WTC11 (cell line): ENCODE results near the gene BIRC5. TPM values are rescaled to one million over a fixed set of nuclear protein-coding genes. Genes with fewer than 3 reads are reported as not detected.

ENCODE experiments used
- ATAC-seq: fragments of 200-7000 bp; cut with Tn5 transposase; 2 replicates; pipeline ENCODE4 v1.10.0; 2021; ENCODE audit warnings: mild to moderate bottlenecking, moderate library complexity
- CTCF ChIA-PET: fragments of 300-600 bp; sonication (Branson Sonifier 250); formaldehyde crosslinking; loops from one replicate; lab custom pipeline; 2021; ENCODE audit warnings: antibody characterized with exemption; lab: Charles Lee
- POLR2A ChIA-PET: fragments of 350-600 bp; sonication (Branson Sonifier 250); formaldehyde crosslinking; loops from one replicate; lab custom pipeline; 2021; ENCODE audit warnings: antibody characterized with exemption; lab: Charles Lee
- DNase-seq: peaks from one replicate; pipeline ENCODE4 v3.0.0; 2021; ENCODE audit warnings: low spot score
- H3K27ac Mint-ChIP-seq: 2 replicates; pipeline ENCODE4 v1.8.0; 2021; ENCODE audit warnings: mixed read lengths
- H3K27me3 Mint-ChIP-seq: 2 replicates; pipeline ENCODE4 v1.8.0; 2021; ENCODE audit warnings: low read depth, mild to moderate bottlenecking, moderate library complexity, mixed read lengths
- H3K36me3 Mint-ChIP-seq: 2 replicates; pipeline ENCODE4 v1.8.0; 2021; ENCODE audit warnings: mixed read lengths
- H3K4me1 Mint-ChIP-seq: 2 replicates; pipeline ENCODE4 v1.8.0; 2022; ENCODE audit warnings: mixed read lengths
- H3K4me3 Mint-ChIP-seq: 2 replicates; pipeline ENCODE4 v1.8.0; 2021; ENCODE audit warnings: mild to moderate bottlenecking, moderate library complexity, mixed read lengths
- H3K9me3 Mint-ChIP-seq: 2 replicates; pipeline ENCODE4 v1.8.0; 2021; ENCODE audit warnings: mixed read lengths
- ATF1 ChIP-seq: sonication (generic); formaldehyde crosslinking; IDR thresholded peaks from 2 replicates; pipeline ENCODE4 v1.8.1; 2023; ENCODE audit warnings: mild to moderate bottlenecking, moderate library complexity, missing genetic modification reagents
- ELF4 ChIP-seq: sonication (generic); formaldehyde crosslinking; IDR thresholded peaks from 2 replicates; pipeline ENCODE4 v1.8.1; 2022; ENCODE audit warnings: low read depth, mild to moderate bottlenecking, moderate library complexity, missing genetic modification reagents
- FOXK1 ChIP-seq: sonication (generic); formaldehyde crosslinking; IDR thresholded peaks from 2 replicates; pipeline ENCODE4 v1.8.0; 2022; ENCODE audit warnings: mild to moderate bottlenecking, moderate library complexity, missing genetic modification reagents
- GRHL2 ChIP-seq: fragments of 250-450 bp; sonication (Bioruptor Pico); IDR thresholded peaks from 2 replicates; pipeline ENCODE4 v1.8.0; 2022; ENCODE audit warnings: mild to moderate bottlenecking, moderate library complexity; ENCODE audit not compliant: insufficient replicate concordance, severe bottlenecking
- NFE2L1 ChIP-seq: sonication (generic); formaldehyde crosslinking; IDR thresholded peaks from 2 replicates; pipeline ENCODE4 v1.8.1; 2023; ENCODE audit warnings: missing genetic modification reagents
- NFYB ChIP-seq: sonication (generic); formaldehyde crosslinking; conservative IDR thresholded peaks from 2 replicates; pipeline ENCODE4 v1.8.0; 2022; ENCODE audit warnings: low read depth, missing genetic modification reagents
- NR3C1 ChIP-seq: sonication (generic); formaldehyde crosslinking; conservative IDR thresholded peaks from 2 replicates; pipeline ENCODE4 v1.8.1; 2023; ENCODE audit warnings: low read depth, mild to moderate bottlenecking, missing genetic modification reagents
- OVOL2 ChIP-seq: fragments of 250-450 bp; sonication (Bioruptor Pico); IDR thresholded peaks from 2 replicates; pipeline ENCODE4 v1.9.0; 2021; ENCODE audit warnings: mild to moderate bottlenecking, borderline replicate concordance
- ZNF138 ChIP-seq: sonication (generic); formaldehyde crosslinking; conservative IDR thresholded peaks from 2 replicates; pipeline ENCODE4 v1.8.1; 2022; ENCODE audit warnings: mild to moderate bottlenecking, moderate library complexity, missing genetic modification reagents
- ZNF416 ChIP-seq: fragments of 250-450 bp; sonication (Bioruptor Pico); IDR thresholded peaks from 2 replicates; pipeline ENCODE4 v1.9.0; 2021; ENCODE audit warnings: mild to moderate bottlenecking, inconsistent platforms
- ZNF423 ChIP-seq: fragments of 250-450 bp; sonication (Bioruptor Pico); IDR thresholded peaks from 2 replicates; pipeline ENCODE4 v2.1.2; 2022; ENCODE audit warnings: mild to moderate bottlenecking, moderate library complexity
- total RNA-seq: library from RNA; stranded (reverse); gene quantifications from 3 replicates; pipeline ENCODE4 v1.2.3, GENCODE V29; 2021
- TF ChIP-seq, protein P1 (sequence below): fragments of 200-600 bp; IDR thresholded peaks from 2 replicates; pipeline ENCODE4 v1.8.0; 2022; ENCODE audit warnings: antibody characterized with exemption
- TF ChIP-seq, protein P2 (sequence below): sonication (generic); formaldehyde crosslinking; IDR thresholded peaks from 2 replicates; pipeline ENCODE4 v1.8.1; 2023; ENCODE audit warnings: mild to moderate bottlenecking, moderate library complexity, missing genetic modification reagents
- TF ChIP-seq, protein P3 (sequence below): fragments of 250-450 bp; sonication (Bioruptor Pico); IDR thresholded peaks from 2 replicates; pipeline ENCODE4 v1.9.0; 2021; ENCODE audit warnings: moderate library complexity, mild to moderate bottlenecking, inconsistent platforms, borderline replicate concordance
- TF ChIP-seq, protein P4 (sequence below): fragments of 250-450 bp; sonication (Bioruptor Pico); conservative IDR thresholded peaks from 2 replicates; pipeline ENCODE4 v1.9.0; 2021; ENCODE audit warnings: mild to moderate bottlenecking
- TF ChIP-seq, protein P5 (sequence below): sonication (generic); formaldehyde crosslinking; IDR thresholded peaks from 2 replicates; pipeline ENCODE4 v1.8.1; 2022; ENCODE audit warnings: low read depth, mild to moderate bottlenecking, moderate library complexity, missing genetic modification reagents, borderline replicate concordance
- TF ChIP-seq, protein P6 (sequence below): sonication (generic); formaldehyde crosslinking; IDR thresholded peaks from 2 replicates; pipeline ENCODE4 v1.8.1; 2022; ENCODE audit warnings: low read depth, missing genetic modification reagents, borderline replicate concordance

Gene BIRC5
- total RNA-seq, 1 experiment from 2014 or later: 115 TPM

DNA sequence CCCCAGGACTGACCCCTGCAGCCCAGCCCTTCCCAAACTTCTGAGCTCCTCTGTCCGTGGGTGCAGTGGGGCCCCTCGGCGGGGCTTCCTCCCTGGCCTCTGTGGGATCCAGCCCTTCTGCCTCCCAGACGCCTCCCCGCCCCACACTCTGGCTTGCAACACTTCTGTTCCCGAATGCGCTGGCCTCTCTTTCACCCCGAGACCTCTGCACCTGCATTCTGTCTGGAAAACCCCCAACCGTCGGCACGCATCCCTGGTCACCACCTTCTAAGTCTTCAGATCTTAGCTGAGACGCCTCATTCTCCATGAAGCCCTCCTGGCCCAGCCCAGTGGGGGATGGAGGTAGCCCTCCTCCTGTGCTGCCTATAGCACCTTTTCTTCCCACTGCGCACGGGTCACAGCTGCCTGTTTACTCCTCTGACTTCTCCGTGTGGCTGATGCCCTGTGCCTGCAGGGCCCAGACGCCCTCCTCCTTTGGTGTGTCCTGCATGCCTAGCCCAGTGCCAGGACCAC is 43.8 kb downstream of the BIRC5 start:
- DNase-seq: no peak
- TF ChIP-seq, protein P1, sequence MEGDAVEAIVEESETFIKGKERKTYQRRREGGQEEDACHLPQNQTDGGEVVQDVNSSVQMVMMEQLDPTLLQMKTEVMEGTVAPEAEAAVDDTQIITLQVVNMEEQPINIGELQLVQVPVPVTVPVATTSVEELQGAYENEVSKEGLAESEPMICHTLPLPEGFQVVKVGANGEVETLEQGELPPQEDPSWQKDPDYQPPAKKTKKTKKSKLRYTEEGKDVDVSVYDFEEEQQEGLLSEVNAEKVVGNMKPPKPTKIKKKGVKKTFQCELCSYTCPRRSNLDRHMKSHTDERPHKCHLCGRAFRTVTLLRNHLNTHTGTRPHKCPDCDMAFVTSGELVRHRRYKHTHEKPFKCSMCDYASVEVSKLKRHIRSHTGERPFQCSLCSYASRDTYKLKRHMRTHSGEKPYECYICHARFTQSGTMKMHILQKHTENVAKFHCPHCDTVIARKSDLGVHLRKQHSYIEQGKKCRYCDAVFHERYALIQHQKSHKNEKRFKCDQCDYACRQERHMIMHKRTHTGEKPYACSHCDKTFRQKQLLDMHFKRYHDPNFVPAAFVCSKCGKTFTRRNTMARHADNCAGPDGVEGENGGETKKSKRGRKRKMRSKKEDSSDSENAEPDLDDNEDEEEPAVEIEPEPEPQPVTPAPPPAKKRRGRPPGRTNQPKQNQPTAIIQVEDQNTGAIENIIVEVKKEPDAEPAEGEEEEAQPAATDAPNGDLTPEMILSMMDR: no peak
- TF ChIP-seq OVOL2 (CRISPR knock-in tag): no peak
- no peak for TF ChIP-seq NR3C1 (CRISPR knock-in tag)
- no peaks in the 10 kb centered on the region for H3K9me3 Mint-ChIP-seq
- H3K4me1 Mint-ChIP-seq: peaks cover 17% of the 10 kb centered on the region
- ATAC-seq: no peak
- POLR2A ChIA-PET: interaction anchor here (0.6 kb wide), 1 partner anchor 104 kb away, joined by 4 read pairs; no protein-coding TSS in a partner anchor
- CTCF ChIA-PET: interaction anchor here (4.1 kb wide), 1 partner anchor 103 kb away, joined by 17 read pairs; no protein-coding TSS in a partner anchor
- H3K27me3 Mint-ChIP-seq: no peaks in the 10 kb centered on the region
- peak overlapping the region; percentile 27; the same call in 1 of the 2 replicates for H3K27ac Mint-ChIP-seq
- no peaks in the 10 kb centered on the region for H3K36me3 Mint-ChIP-seq
- no peak overlapping the region for H3K4me3 Mint-ChIP-seq

DNA sequence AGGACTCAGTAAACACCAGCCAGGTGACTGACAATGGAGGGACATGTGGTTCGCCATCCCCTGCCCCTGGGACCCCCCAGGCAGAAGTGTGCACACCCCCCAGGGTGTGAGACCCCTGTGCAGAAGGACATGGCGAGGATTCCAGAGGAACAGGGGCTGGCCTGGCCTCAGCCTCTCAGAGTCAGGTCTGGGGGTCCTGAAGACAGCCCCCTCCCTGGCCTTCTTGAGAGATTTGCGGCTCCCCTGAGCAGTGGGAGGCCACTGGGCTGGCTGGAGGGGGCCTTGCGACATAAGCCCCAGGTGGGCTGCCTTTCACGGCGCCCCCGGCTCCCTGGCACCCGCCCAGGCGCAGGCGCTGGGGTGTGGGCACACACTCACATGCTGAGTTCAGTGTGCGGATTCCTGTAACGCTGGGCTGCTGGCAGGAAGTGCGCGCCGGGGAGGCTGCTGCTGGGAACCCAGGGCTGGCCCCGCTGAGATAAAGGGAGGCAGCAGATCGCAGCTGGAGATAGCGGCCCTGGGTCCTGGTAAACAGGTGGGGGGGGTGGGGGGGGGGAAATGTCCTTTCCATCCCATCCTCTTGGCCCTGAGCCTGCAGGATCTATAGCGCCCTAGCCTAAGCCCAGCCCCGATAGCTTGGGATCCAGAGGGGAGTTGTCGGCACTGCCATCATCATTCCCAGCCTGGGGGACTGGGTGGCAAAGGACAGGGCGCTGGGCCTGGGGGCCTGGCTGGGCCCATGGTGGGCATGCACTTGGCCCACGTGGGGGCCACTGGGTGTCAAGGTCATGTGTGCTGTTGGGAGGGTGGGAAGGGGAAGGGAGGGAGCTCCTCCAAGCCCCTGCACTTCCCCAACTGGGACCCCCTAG is 44.5 kb downstream of the BIRC5 start:
- no peaks in the 10 kb centered on the region for H3K9me3 Mint-ChIP-seq
- ChIA-PET POLR2A (no interaction called here), CTCF (interaction anchor here (0.6 to 1.6 kb wide), 5 partner anchors 8 to 399 kb away, joined by 3 to 7 read pairs (median 4); no protein-coding TSS in a partner anchor)
- H3K27me3 Mint-ChIP-seq: no peaks in the 10 kb centered on the region
- H3K27ac Mint-ChIP-seq: peak overlapping the region; percentile 27; the same call in 1 of the 2 replicates
- ATAC-seq (no peak), DNase-seq (no peak)
- H3K4me1 Mint-ChIP-seq: peaks cover 14% of the 10 kb centered on the region
- peak; percentile 2; the same call in 1 of the 2 replicates for TF ChIP-seq ZNF423 (CRISPR knock-in tag)
- no peak for TF ChIP-seq GRHL2 (CRISPR knock-in tag)
- no peak overlapping the region for H3K4me3 Mint-ChIP-seq
- no peaks in the 10 kb centered on the region for H3K36me3 Mint-ChIP-seq

DNA sequence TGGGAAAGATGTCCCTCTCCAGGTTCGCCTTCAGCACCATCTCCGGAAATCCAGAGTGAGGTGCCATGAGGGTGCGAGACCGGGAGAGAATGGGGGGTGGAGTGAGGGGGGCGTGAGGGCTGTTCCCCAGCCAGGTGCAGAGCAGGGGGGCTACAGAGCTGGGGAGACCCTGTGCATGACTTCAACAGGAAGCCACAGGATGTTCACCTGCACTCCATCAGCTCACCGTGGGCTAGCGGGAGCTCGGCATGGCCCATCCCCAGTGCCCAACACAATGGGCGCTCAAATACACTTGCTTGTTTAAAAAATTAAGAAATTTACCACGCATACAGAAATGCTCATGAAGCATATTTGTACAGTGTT is 45.1 kb downstream of the BIRC5 start:
- POLR2A ChIA-PET: no interaction called here
- peaks cover 14% of the 10 kb centered on the region for H3K4me1 Mint-ChIP-seq
- no peak for ATAC-seq
- H3K4me3 Mint-ChIP-seq: no peak overlapping the region
- no peaks in the 10 kb centered on the region for H3K36me3 Mint-ChIP-seq
- H3K9me3 Mint-ChIP-seq: no peaks in the 10 kb centered on the region
- no peak overlapping the region for H3K27ac Mint-ChIP-seq
- TF ChIP-seq, protein P2, sequence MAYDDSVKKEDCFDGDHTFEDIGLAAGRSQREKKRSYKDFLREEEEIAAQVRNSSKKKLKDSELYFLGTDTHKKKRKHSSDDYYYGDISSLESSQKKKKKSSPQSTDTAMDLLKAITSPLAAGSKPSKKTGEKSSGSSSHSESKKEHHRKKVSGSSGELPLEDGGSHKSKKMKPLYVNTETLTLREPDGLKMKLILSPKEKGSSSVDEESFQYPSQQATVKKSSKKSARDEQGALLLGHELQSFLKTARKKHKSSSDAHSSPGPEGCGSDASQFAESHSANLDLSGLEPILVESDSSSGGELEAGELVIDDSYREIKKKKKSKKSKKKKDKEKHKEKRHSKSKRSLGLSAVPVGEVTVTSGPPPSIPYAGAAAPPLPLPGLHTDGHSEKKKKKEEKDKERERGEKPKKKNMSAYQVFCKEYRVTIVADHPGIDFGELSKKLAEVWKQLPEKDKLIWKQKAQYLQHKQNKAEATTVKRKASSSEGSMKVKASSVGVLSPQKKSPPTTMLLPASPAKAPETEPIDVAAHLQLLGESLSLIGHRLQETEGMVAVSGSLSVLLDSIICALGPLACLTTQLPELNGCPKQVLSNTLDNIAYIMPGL: no peak
- TF ChIP-seq, protein P3, sequence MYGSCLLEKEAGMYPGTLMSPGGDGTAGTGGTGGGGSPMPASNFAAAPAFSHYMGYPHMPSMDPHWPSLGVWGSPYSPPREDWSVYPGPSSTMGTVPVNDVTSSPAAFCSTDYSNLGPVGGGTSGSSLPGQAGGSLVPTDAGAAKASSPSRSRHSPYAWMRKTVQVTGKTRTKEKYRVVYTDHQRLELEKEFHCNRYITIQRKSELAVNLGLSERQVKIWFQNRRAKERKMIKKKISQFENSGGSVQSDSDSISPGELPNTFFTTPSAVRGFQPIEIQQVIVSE (CRISPR knock-in tag): no peak
- TF ChIP-seq, protein P4, sequence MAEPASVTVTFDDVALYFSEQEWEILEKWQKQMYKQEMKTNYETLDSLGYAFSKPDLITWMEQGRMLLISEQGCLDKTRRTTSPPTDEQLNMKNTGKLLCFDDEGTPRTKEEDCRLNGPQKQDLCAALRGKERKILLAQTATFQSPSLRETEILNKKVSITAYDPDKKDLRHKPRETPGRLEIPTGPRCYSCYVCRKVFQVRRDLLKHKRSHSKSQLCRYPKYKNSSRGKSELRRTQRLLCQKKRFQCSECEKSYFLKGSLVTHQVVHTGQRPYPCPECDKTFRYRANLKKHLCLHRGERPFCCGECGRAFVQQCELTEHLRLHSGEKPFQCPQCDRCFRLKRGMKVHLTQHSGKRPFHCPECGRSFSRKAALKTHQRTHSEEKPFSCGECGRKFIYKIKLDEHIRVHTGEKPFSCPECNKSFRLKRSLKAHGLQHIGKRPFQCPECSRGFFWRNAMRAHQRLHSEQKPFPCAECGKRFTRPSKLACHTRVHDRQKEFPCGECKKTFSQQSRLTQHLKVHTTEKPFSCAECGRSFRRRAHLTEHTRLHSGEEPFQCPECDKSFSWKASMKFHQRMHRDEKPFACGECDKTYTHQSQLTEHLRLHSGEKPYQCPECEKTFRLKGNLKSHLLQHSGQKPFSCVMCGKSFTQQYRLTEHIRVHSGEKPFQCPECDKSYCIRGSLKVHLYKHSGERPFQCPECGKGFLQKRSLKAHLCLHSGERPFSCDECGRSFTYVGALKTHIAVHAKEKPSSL: no peak
- TF ChIP-seq NFYB (no peak), ZNF416 (CRISPR knock-in tag) (no peak), ATF1 (no peak), ELF4 (CRISPR knock-in tag) (no peak), NFE2L1 (CRISPR knock-in tag) (no peak), ZNF138 (CRISPR knock-in tag) (no peak), FOXK1 (no peak)
- TF ChIP-seq, protein P5, sequence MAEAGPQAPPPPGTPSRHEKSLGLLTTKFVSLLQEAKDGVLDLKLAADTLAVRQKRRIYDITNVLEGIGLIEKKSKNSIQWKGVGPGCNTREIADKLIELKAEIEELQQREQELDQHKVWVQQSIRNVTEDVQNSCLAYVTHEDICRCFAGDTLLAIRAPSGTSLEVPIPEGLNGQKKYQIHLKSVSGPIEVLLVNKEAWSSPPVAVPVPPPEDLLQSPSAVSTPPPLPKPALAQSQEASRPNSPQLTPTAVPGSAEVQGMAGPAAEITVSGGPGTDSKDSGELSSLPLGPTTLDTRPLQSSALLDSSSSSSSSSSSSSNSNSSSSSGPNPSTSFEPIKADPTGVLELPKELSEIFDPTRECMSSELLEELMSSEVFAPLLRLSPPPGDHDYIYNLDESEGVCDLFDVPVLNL (CRISPR knock-in tag): no peak
- TF ChIP-seq, protein P6, sequence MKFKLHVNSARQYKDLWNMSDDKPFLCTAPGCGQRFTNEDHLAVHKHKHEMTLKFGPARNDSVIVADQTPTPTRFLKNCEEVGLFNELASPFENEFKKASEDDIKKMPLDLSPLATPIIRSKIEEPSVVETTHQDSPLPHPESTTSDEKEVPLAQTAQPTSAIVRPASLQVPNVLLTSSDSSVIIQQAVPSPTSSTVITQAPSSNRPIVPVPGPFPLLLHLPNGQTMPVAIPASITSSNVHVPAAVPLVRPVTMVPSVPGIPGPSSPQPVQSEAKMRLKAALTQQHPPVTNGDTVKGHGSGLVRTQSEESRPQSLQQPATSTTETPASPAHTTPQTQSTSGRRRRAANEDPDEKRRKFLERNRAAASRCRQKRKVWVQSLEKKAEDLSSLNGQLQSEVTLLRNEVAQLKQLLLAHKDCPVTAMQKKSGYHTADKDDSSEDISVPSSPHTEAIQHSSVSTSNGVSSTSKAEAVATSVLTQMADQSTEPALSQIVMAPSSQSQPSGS (CRISPR knock-in tag): no peak
- no peak for DNase-seq
- CTCF ChIA-PET: interaction anchor here (0.6 to 1.6 kb wide), 4 partner anchors 8 to 102 kb away, joined by 3 to 7 read pairs (median 4); no protein-coding TSS in a partner anchor
- H3K27me3 Mint-ChIP-seq: no peaks in the 10 kb centered on the region
